Measurements from ENCODE around the gene COG5.

COG5 gene

GRCh38 chr7:107206136-107206535, 357.6 kb downstream of the COG5 start:
- Histone ChIP-seq H3K4me3 (replicated peaks; ENCODE audit: insufficient read depth, low read length) (no peak overlapping the region), H3K27ac (replicated peaks) (no peak overlapping the region), H3K27me3 (ENCODE audit: insufficient read depth, poor library complexity, severe bottlenecking) (no peaks in the 10 kb centered on the region)
- TF ChIP-seq POLR2AphosphoS5 (IDR thresholded peaks at IDR 0.05; ENCODE audit: low read depth) = no peak
- no peak for TF ChIP-seq REST (IDR thresholded peaks at IDR 0.05; ENCODE audit: insufficient replicate concordance, low read depth)
- no peak for TF ChIP-seq CTCF (IDR thresholded peaks at IDR 0.05; ENCODE audit: insufficient read depth, low read length)
- TF ChIP-seq GABPA (IDR thresholded peaks at IDR 0.05; ENCODE audit: low read depth) = no peak
- TF ChIP-seq SPI1 (IDR thresholded peaks at IDR 0.05; ENCODE audit: borderline replicate concordance, low read depth) = no peak
- DNase-seq (ENCODE audit: low read depth in 1 of 2, low spot score in 1 of 2) = no peak

GRCh38 chr7:107203607-107204006, 360.1 kb downstream of the COG5 start:
- DNase-seq (ENCODE audit: low read depth in 1 of 2, low spot score in 1 of 2) = no peak
- Histone ChIP-seq H3K27me3 (ENCODE audit: insufficient read depth, poor library complexity, severe bottlenecking) (no peaks in the 10 kb centered on the region), H3K4me3 (replicated peaks; ENCODE audit: insufficient read depth, low read length) (no peak overlapping the region), H3K27ac (replicated peaks) (no peak overlapping the region)
- TF ChIP-seq CTCF (IDR thresholded peaks at IDR 0.05; ENCODE audit: insufficient read depth, low read length) (no peak), REST (IDR thresholded peaks at IDR 0.05; ENCODE audit: insufficient replicate concordance, low read depth) (no peak), GABPA (IDR thresholded peaks at IDR 0.05; ENCODE audit: low read depth) (no peak), POLR2AphosphoS5 (IDR thresholded peaks at IDR 0.05; ENCODE audit: low read depth) (no peak), SPI1 (IDR thresholded peaks at IDR 0.05; ENCODE audit: borderline replicate concordance, low read depth) (no peak)

GRCh38 chr7:107201795-107202450, 361.8 kb downstream of the COG5 start:
- Histone ChIP-seq H3K27me3 (ENCODE audit: insufficient read depth, poor library complexity, severe bottlenecking) (no peaks in the 10 kb centered on the region), H3K27ac (replicated peaks) (no peak overlapping the region), H3K4me3 (replicated peaks; ENCODE audit: insufficient read depth, low read length) (no peak overlapping the region)
- no peak for TF ChIP-seq REST (IDR thresholded peaks at IDR 0.05; ENCODE audit: insufficient replicate concordance, low read depth)
- no peak for TF ChIP-seq SPI1 (IDR thresholded peaks at IDR 0.05; ENCODE audit: borderline replicate concordance, low read depth)
- no peak for TF ChIP-seq GABPA (IDR thresholded peaks at IDR 0.05; ENCODE audit: low read depth)
- no peak for TF ChIP-seq CTCF (IDR thresholded peaks at IDR 0.05; ENCODE audit: insufficient read depth, low read length)
- TF ChIP-seq POLR2AphosphoS5 (IDR thresholded peaks at IDR 0.05; ENCODE audit: low read depth) = no peak
- DNase-seq (ENCODE audit: low read depth in 1 of 2, low spot score in 1 of 2) = peak in 1 of 2 experiments; percentile 25
